Ishikawa (cell line): ENCODE data around the gene CARMIL1.

Experiments
- CEBPB ChIP-seq: IDR thresholded peaks from 2 replicates; pipeline ENCODE4 v1.6.1; 2012
- CREB1 ChIP-seq: IDR thresholded peaks from 2 replicates; pipeline ENCODE4 v1.6.1; 2012; ENCODE audit warnings: low read depth
- EP300 ChIP-seq: IDR thresholded peaks from 2 replicates; pipeline ENCODE4 v1.6.1; 2012; ENCODE audit warnings: borderline replicate concordance
- FOXM1 ChIP-seq: IDR thresholded peaks from 2 replicates; pipeline ENCODE4 v1.6.1; 2012; ENCODE audit warnings: low read depth, borderline replicate concordance
- TAF1 ChIP-seq: IDR thresholded peaks from 2 replicates; pipeline ENCODE4 v1.6.1; 2012; ENCODE audit warnings: low read depth, mild to moderate bottlenecking
- YY1 ChIP-seq: IDR thresholded peaks from 2 replicates; pipeline ENCODE4 v1.6.1; 2012; ENCODE audit warnings: low read depth
- ZBTB7A ChIP-seq: IDR thresholded peaks from 2 replicates; pipeline ENCODE4 v1.6.1; 2012; ENCODE audit warnings: low read depth
- TF ChIP-seq, protein P1 (sequence below): IDR thresholded peaks from 2 replicates; pipeline ENCODE4 v1.6.1; 2012
- TF ChIP-seq, protein P2 (sequence below): IDR thresholded peaks from 2 replicates; pipeline ENCODE4 v1.6.1; 2012; ENCODE audit warnings: low read depth, mild to moderate bottlenecking

DNA sequence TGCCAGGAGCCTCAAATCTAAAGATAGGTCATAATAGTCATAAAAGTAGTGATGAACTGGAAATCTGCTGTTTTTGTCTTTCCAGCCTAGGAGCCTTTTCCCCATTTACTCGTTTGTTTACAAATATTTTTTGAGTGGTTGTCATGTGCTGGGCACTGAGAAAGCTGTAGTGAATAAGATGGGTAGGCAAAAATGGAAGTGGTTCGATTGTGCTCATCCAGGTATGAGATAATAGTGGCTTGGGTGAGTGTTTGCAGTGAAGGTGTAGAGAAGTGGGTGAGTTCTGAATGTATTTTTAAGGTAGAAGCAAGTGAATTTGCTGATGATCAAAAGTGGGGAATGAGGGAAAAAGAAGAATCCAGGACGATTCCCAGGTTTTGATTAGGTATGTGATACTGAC lies 53.0 kb downstream of the CARMIL1 start:
- TF ChIP-seq YY1 (no peak), CREB1 (no peak), ZBTB7A (no peak), TAF1 (no peak), CEBPB (no peak), EP300 (no peak), FOXM1 (no peak)
- TF ChIP-seq, protein P1, sequence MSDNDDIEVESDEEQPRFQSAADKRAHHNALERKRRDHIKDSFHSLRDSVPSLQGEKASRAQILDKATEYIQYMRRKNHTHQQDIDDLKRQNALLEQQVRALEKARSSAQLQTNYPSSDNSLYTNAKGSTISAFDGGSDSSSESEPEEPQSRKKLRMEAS, result no peak
- TF ChIP-seq, protein P2, sequence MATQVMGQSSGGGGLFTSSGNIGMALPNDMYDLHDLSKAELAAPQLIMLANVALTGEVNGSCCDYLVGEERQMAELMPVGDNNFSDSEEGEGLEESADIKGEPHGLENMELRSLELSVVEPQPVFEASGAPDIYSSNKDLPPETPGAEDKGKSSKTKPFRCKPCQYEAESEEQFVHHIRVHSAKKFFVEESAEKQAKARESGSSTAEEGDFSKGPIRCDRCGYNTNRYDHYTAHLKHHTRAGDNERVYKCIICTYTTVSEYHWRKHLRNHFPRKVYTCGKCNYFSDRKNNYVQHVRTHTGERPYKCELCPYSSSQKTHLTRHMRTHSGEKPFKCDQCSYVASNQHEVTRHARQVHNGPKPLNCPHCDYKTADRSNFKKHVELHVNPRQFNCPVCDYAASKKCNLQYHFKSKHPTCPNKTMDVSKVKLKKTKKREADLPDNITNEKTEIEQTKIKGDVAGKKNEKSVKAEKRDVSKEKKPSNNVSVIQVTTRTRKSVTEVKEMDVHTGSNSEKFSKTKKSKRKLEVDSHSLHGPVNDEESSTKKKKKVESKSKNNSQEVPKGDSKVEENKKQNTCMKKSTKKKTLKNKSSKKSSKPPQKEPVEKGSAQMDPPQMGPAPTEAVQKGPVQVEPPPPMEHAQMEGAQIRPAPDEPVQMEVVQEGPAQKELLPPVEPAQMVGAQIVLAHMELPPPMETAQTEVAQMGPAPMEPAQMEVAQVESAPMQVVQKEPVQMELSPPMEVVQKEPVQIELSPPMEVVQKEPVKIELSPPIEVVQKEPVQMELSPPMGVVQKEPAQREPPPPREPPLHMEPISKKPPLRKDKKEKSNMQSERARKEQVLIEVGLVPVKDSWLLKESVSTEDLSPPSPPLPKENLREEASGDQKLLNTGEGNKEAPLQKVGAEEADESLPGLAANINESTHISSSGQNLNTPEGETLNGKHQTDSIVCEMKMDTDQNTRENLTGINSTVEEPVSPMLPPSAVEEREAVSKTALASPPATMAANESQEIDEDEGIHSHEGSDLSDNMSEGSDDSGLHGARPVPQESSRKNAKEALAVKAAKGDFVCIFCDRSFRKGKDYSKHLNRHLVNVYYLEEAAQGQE, result no peak
